HEK293 (cell line): Measurements from ENCODE around the gene HSPA4.
A peak's percentile ranks its signal among the peaks of the same experiment; 100 is the strongest.

ENCODE experiments used
- CTCF ChIA-PET: fragments of 350-600 bp; formaldehyde crosslinking; extraction: SDS; loops from one replicate; lab custom pipeline; 2021; ENCODE audit warnings: antibody characterized with exemption; lab: Yijun Ruan, JAX
- POLR2A ChIA-PET: fragments of 300-600 bp; formaldehyde crosslinking; extraction: SDS; loops from one replicate; lab custom pipeline; 2020; ENCODE audit warnings: antibody characterized with exemption, inconsistent platforms; lab: Yijun Ruan, JAX
- H3K27ac ChIP-seq: fragments of 200-500 bp; sonication (Bioruptor generic); 2 replicates; pipeline ENCODE4 v1.5.1; 2014; ENCODE audit warnings: low read depth, low read length, control low read depth, inconsistent platforms; ENCODE audit errors: extremely low read depth
- H3K36me3 ChIP-seq, 2 experiments: fragments of 200-500 bp in 1 of 2; sonication (Bioruptor generic) in 1 of 2; 1 replicate in 1 of 2; 2 replicates in 1 of 2; pipeline ENCODE4 v1.5.1; 2014 to 2017; ENCODE audit warnings: inconsistent platforms in 2 of 2, low read length in 2 of 2; ENCODE audit not compliant: control insufficient read depth in 2 of 2, insufficient read depth in 1 of 2
- H3K4me1 ChIP-seq: fragments of 200-500 bp; sonication (Bioruptor generic); 2 replicates; pipeline ENCODE4 v1.5.1; 2014; ENCODE audit warnings: mild to moderate bottlenecking, low read length, inconsistent platforms; ENCODE audit not compliant: control insufficient read depth, insufficient read depth
- H3K4me3 ChIP-seq: 2 replicates; pipeline ENCODE4 v1.5.1; 2011; ENCODE audit warnings: low read depth, mild to moderate bottlenecking, control low read depth, low read length, moderate library complexity
- H3K9me3 ChIP-seq: fragments of 200-500 bp; sonication (Bioruptor generic); 2 replicates; pipeline ENCODE4 v1.5.1; 2014; ENCODE audit warnings: low read depth, low read length, inconsistent platforms; ENCODE audit not compliant: control insufficient read depth, insufficient read depth
- CTCF ChIP-seq: fragments of 450-650 bp; formaldehyde crosslinking; IDR thresholded peaks from 2 replicates; pipeline ENCODE4 v1.5.1; 2016; ENCODE audit warnings: missing biosample characterization, missing genetic modification characterization
- EGR2 ChIP-seq: fragments of 450-650 bp; formaldehyde crosslinking; IDR thresholded peaks from 2 replicates; pipeline ENCODE4 v1.5.1; 2016; ENCODE audit warnings: low read depth, missing biosample characterization, missing genetic modification characterization
- FEZF1 ChIP-seq: fragments of 450-650 bp; formaldehyde crosslinking; IDR thresholded peaks from 2 replicates; pipeline ENCODE4 v1.5.1; 2016; ENCODE audit warnings: missing biosample characterization, missing genetic modification characterization
- GFI1B ChIP-seq: fragments of 450-650 bp; formaldehyde crosslinking; IDR thresholded peaks from 2 replicates; pipeline ENCODE4 v1.5.1; 2016; ENCODE audit warnings: missing biosample characterization, missing genetic modification characterization
- INSM2 ChIP-seq: fragments of 450-650 bp; formaldehyde crosslinking; IDR thresholded peaks from 2 replicates; pipeline ENCODE4 v1.5.1; 2016; ENCODE audit warnings: missing biosample characterization, missing genetic modification characterization
- MZF1 ChIP-seq: fragments of 450-650 bp; formaldehyde crosslinking; IDR thresholded peaks from 2 replicates; pipeline ENCODE4 v1.5.1; 2017; ENCODE audit warnings: missing biosample characterization, missing genetic modification characterization, borderline replicate concordance
- OVOL3 ChIP-seq: fragments of 450-650 bp; formaldehyde crosslinking; IDR thresholded peaks from 2 replicates; pipeline ENCODE4 v1.5.1; 2016; ENCODE audit warnings: missing biosample characterization, missing genetic modification characterization
- PRDM6 ChIP-seq: fragments of 450-650 bp; formaldehyde crosslinking; IDR thresholded peaks from 2 replicates; pipeline ENCODE4 v1.5.1; 2017; ENCODE audit warnings: missing biosample characterization, missing genetic modification characterization
- REST ChIP-seq: fragments of 450-650 bp; formaldehyde crosslinking; IDR thresholded peaks from 2 replicates; pipeline ENCODE4 v1.5.1; 2016; ENCODE audit warnings: missing biosample characterization, missing genetic modification characterization
- ZBTB20 ChIP-seq: fragments of 450-650 bp; formaldehyde crosslinking; IDR thresholded peaks from 2 replicates; pipeline ENCODE4 v1.5.1; 2016; ENCODE audit warnings: missing biosample characterization, missing genetic modification characterization
- ZBTB44 ChIP-seq: fragments of 450-650 bp; IDR thresholded peaks from 2 replicates; pipeline ENCODE4 v1.5.1; 2018; ENCODE audit warnings: missing biosample characterization, mild to moderate bottlenecking, missing genetic modification characterization
- ZNF121 ChIP-seq: fragments of 450-650 bp; formaldehyde crosslinking; IDR thresholded peaks from 2 replicates; pipeline ENCODE4 v1.5.1; 2016; ENCODE audit warnings: missing biosample characterization, missing genetic modification characterization
- ZNF211 ChIP-seq: fragments of 450-650 bp; formaldehyde crosslinking; IDR thresholded peaks from 2 replicates; pipeline ENCODE4 v1.5.1; 2016; ENCODE audit warnings: low read depth, missing biosample characterization, missing genetic modification characterization
- ZNF292 ChIP-seq: fragments of 450-650 bp; formaldehyde crosslinking; IDR thresholded peaks from 2 replicates; pipeline ENCODE4 v1.5.1; 2016; ENCODE audit warnings: low read depth, missing biosample characterization, missing genetic modification characterization, borderline replicate concordance
- ZNF335 ChIP-seq: fragments of 450-650 bp; formaldehyde crosslinking; conservative IDR thresholded peaks from 2 replicates; pipeline ENCODE4 v1.5.1; 2016; ENCODE audit warnings: missing biosample characterization, missing genetic modification characterization
- ZNF48 ChIP-seq: fragments of 450-650 bp; formaldehyde crosslinking; IDR thresholded peaks from 2 replicates; pipeline ENCODE4 v1.5.1; 2016; ENCODE audit warnings: missing biosample characterization, missing genetic modification characterization
- ZNF529 ChIP-seq: fragments of 450-650 bp; formaldehyde crosslinking; IDR thresholded peaks from 2 replicates; pipeline ENCODE4 v1.5.1; 2017; ENCODE audit warnings: missing genetic modification characterization, missing biosample characterization; ENCODE audit not compliant: insufficient replicate concordance
- ZNF580 ChIP-seq: fragments of 450-650 bp; formaldehyde crosslinking; IDR thresholded peaks from 2 replicates; pipeline ENCODE4 v1.5.1; 2016; ENCODE audit warnings: missing biosample characterization, missing genetic modification characterization
- ZNF658 ChIP-seq: fragments of 450-650 bp; formaldehyde crosslinking; IDR thresholded peaks from 2 replicates; pipeline ENCODE4; 2016; ENCODE audit warnings: missing biosample characterization, missing genetic modification characterization
- ZNF670 ChIP-seq: fragments of 450-650 bp; formaldehyde crosslinking; IDR thresholded peaks from 2 replicates; pipeline ENCODE4 v1.5.1; 2016; ENCODE audit warnings: missing biosample characterization, missing genetic modification characterization, low read depth
- ZNF704 ChIP-seq: fragments of 450-650 bp; formaldehyde crosslinking; IDR thresholded peaks from 2 replicates; pipeline ENCODE4 v1.5.1; 2016; ENCODE audit warnings: missing biosample characterization, missing genetic modification characterization

The HSPA4 gene

GRCh38 chr5:133030343-133031005 is 21.3 kb upstream of the HSPA4 start (continued):
- no peak for TF ChIP-seq MZF1 (tag by site-specific recombination)
- TF ChIP-seq ZBTB44 (tag by site-specific recombination): peak; percentile 51; the same call in 1 of the 2 replicates
- TF ChIP-seq REST (tag by site-specific recombination): no peak
- no peak for TF ChIP-seq ZNF704
- TF ChIP-seq CTCF: no peak
- TF ChIP-seq ZNF658 (tag by site-specific recombination): no peak
- TF ChIP-seq ZNF48 (tag by site-specific recombination): no peak
- peak; percentile 88 for TF ChIP-seq PRDM6 (tag by site-specific recombination)
- TF ChIP-seq ZNF292 (tag by site-specific recombination): no peak
- no peak for TF ChIP-seq ZNF121 (tag by site-specific recombination)
- peak; percentile 35; the same call in 1 of the 2 replicates for TF ChIP-seq FEZF1 (tag by site-specific recombination)

GRCh38 chr5:133032852-133033742 is 18.7 kb upstream of the HSPA4 start:
- ChIA-PET POLR2A (interaction anchor here (0.7 to 1.8 kb wide), 2 partner anchors 19 to 186 kb away, joined by 4 to 9 read pairs; partner anchors contain the start of gene HSPA4), CTCF (interaction anchor here (0.6 kb wide), 1 partner anchor 79 kb away, joined by 3 read pairs; no protein-coding TSS in a partner anchor)
- no peaks in the 10 kb centered on the region for H3K9me3 ChIP-seq
- H3K27ac ChIP-seq: peak overlapping the region; percentile 29; the same call in 1 of the 2 replicates
- H3K4me1 ChIP-seq: peaks cover 12% of the 10 kb centered on the region
- no peaks in the 10 kb centered on the region for H3K36me3 ChIP-seq
- H3K4me3 ChIP-seq: no peak overlapping the region
- TF ChIP-seq ZNF670 (tag by site-specific recombination) (no peak), OVOL3 (tag by site-specific recombination) (no peak), ZNF580 (no peak), GFI1B (tag by site-specific recombination) (no peak), ZNF211 (tag by site-specific recombination) (no peak), EGR2 (tag by site-specific recombination) (peak; percentile 15; the same call in 1 of the 2 replicates), INSM2 (tag by site-specific recombination) (no peak), ZNF335 (tag by site-specific recombination) (peak; percentile 25; the same call in 1 of the 2 replicates), ZBTB20 (tag by site-specific recombination) (peak; percentile 54; the same call in 1 of the 2 replicates), MZF1 (tag by site-specific recombination) (no peak), ZNF529 (no peak)
